GM21529 (cell line): ENCODE data around the gene CD24.
"Not testable (repeated sequence)": the region's sequence is repeated elsewhere in the genome, so short reads cannot be mapped to it uniquely, and the experiment has no call there.

Source experiments
- ATAC-seq: cut with Tn5 transposase; IDR thresholded peaks from one replicate; pipeline ENCODE4 v1.9.1; 2021; ENCODE audit not compliant: unreplicated experiment

The CD24 gene

GRCh38 chr6:106970769-106971168, 3.8 kb downstream of the CD24 start:
- not testable (repeated sequence) for ATAC-seq

- ATAC-seq = no peak
Observed at GRCh38 chr6:106967936-106968555, 6.5 kb downstream of the CD24 start.

- ATAC-seq = no peak
Observed at GRCh38 chr6:106966671-106967640, 7.6 kb downstream of the CD24 start.

GRCh38 chr6:106966229-106966628, 8.3 kb downstream of the CD24 start:
- ATAC-seq = no peak

- ATAC-seq = no peak
Observed at GRCh38 chr6:106964954-106965353, 9.6 kb downstream of the CD24 start.

GRCh38 chr6:106964099-106964498, 10.4 kb downstream of the CD24 start:
- no peak for ATAC-seq

- ATAC-seq = no peak
Observed at GRCh38 chr6:106963544-106963943, 11.0 kb downstream of the CD24 start.

GRCh38 chr6:106961801-106962200, 12.7 kb downstream of the CD24 start:
- no peak for ATAC-seq

GRCh38 chr6:106961136-106961535, 13.4 kb downstream of the CD24 start:
- no peak for ATAC-seq

GRCh38 chr6:106959985-106960384, 14.5 kb downstream of the CD24 start:
- ATAC-seq = no peak

- ATAC-seq = no peak
Observed at GRCh38 chr6:106939848-106940247, 34.7 kb downstream of the CD24 start.

- ATAC-seq = no peak
Observed at GRCh38 chr6:106939208-106939607, 35.3 kb downstream of the CD24 start.

- no peak for ATAC-seq
Observed at GRCh38 chr6:106927531-106928398, 46.8 kb downstream of the CD24 start.

GRCh38 chr6:106925948-106926347, 48.6 kb downstream of the CD24 start:
- no peak for ATAC-seq

- no peak for ATAC-seq
Observed at GRCh38 chr6:106924694-106925523, 49.6 kb downstream of the CD24 start.

GRCh38 chr6:106922626-106923025, 51.9 kb downstream of the CD24 start:
- ATAC-seq = no peak
